Neural cell (in vitro differentiated cells): ENCODE data around the gene VPS13D. TPM values are rescaled to one million over a fixed set of nuclear protein-coding genes. Genes with fewer than 3 reads are reported as not detected.

Experiments used
- H2AFZ ChIP-seq: fragments of 200-600, 300-800 bp; sonication (generic), shearing (Covaris generic); 2 replicates; pipeline ENCODE4 v1.6.0; 2014; ENCODE audit warnings: low read depth, mild to moderate bottlenecking, antibody characterized with exemption, low read length, moderate library complexity
- H3F3A ChIP-seq: fragments of 200-600 bp; shearing (Covaris generic); 2 replicates; pipeline ENCODE4 v1.6.1; 2016; ENCODE audit warnings: mild to moderate bottlenecking, moderate library complexity, mixed read lengths, antibody characterized with exemption, low read length; ENCODE audit not compliant: insufficient read depth, poor library complexity, severe bottlenecking
- H3K27ac ChIP-seq: fragments of 200-600, 300-800 bp; sonication (generic), shearing (Covaris generic); 2 replicates; pipeline ENCODE4 v1.5.1; 2014; ENCODE audit warnings: mild to moderate bottlenecking, low read length, moderate library complexity
- H3K27me3 ChIP-seq: fragments of 300-800, 200-600 bp; sonication (generic), shearing (Covaris generic); 2 replicates; pipeline ENCODE4 v1.6.0; 2014; ENCODE audit warnings: mild to moderate bottlenecking, low read depth, low read length, moderate library complexity; ENCODE audit not compliant: insufficient read depth
- H3K36me3 ChIP-seq: fragments of 300-800, 200-600 bp; sonication (generic), shearing (Covaris generic); 2 replicates; pipeline ENCODE4 v1.5.1; 2014; ENCODE audit warnings: mild to moderate bottlenecking, antibody characterized with exemption, low read length, moderate library complexity; ENCODE audit not compliant: insufficient read depth
- H3K4me2 ChIP-seq: fragments of 300-800, 200-600 bp; sonication (generic), shearing (Covaris generic); 2 replicates; pipeline ENCODE4 v1.6.0; 2014; ENCODE audit warnings: mild to moderate bottlenecking, low read length
- H3K4me3 ChIP-seq: fragments of 300-800, 200-600 bp; sonication (generic), shearing (Covaris generic); 2 replicates; pipeline ENCODE4 v1.5.1; 2014; ENCODE audit warnings: mild to moderate bottlenecking, low read length, moderate library complexity
- H3K79me2 ChIP-seq: fragments of 200-600 bp; shearing (Covaris generic); replicated peaks from 2 replicates; pipeline ENCODE4 v1.6.0; 2014; ENCODE audit warnings: mild to moderate bottlenecking, low read length, moderate library complexity; ENCODE audit not compliant: insufficient read depth
- H3K9ac ChIP-seq: fragments of 300-800, 200-600 bp; sonication (generic), shearing (Covaris generic); 2 replicates; pipeline ENCODE4 v1.6.1; 2016; ENCODE audit warnings: mild to moderate bottlenecking, low read length, mixed read lengths
- H3K9me2 ChIP-seq: fragments of 200-600 bp; shearing (Covaris generic); 2 replicates; pipeline ENCODE4 v1.6.1; 2016; ENCODE audit warnings: mild to moderate bottlenecking, low read length, mixed read lengths; ENCODE audit not compliant: insufficient read depth
- H3K9me3 ChIP-seq: fragments of 200-600, 300-800 bp; sonication (generic), shearing (Covaris generic); 2 replicates; pipeline ENCODE4 v1.6.1; 2016; ENCODE audit warnings: mild to moderate bottlenecking, mixed run types, low read length, moderate library complexity, mixed read lengths
- H4K20me1 ChIP-seq: fragments of 200-600 bp; shearing (Covaris generic); 2 replicates; pipeline ENCODE4 v1.6.1; 2016; ENCODE audit warnings: mild to moderate bottlenecking, mixed run types; ENCODE audit not compliant: insufficient read depth
- EP300 ChIP-seq: fragments of 450-650 bp; conservative IDR thresholded peaks from 2 replicates; pipeline ENCODE4 v1.6.1; 2014; ENCODE audit warnings: antibody characterized with exemption, mild to moderate bottlenecking, moderate library complexity; ENCODE audit not compliant: poor library complexity, severe bottlenecking
- EZH2 ChIP-seq: fragments of 200-600, 300-800 bp; shearing (Covaris generic), sonication (generic); IDR thresholded peaks from 2 replicates; pipeline ENCODE4 v1.6.1; 2014; ENCODE audit warnings: antibody characterized with exemption, low read length, borderline replicate concordance, mild to moderate bottlenecking; ENCODE audit not compliant: insufficient read depth, poor library complexity, severe bottlenecking
- MXI1 ChIP-seq: fragments of 450-650 bp; conservative IDR thresholded peaks from 2 replicates; pipeline ENCODE4 v1.6.1; 2014; ENCODE audit warnings: antibody characterized with exemption, mild to moderate bottlenecking; ENCODE audit not compliant: poor library complexity, severe bottlenecking
- POLR2AphosphoS5 ChIP-seq: IDR thresholded peaks from 2 replicates; pipeline ENCODE4 v1.6.1; 2012
- RAD21 ChIP-seq: fragments of 450-650 bp; conservative IDR thresholded peaks from 2 replicates; pipeline ENCODE4 v1.6.1; 2014; ENCODE audit warnings: antibody characterized with exemption, mild to moderate bottlenecking, moderate library complexity
- REST ChIP-seq: IDR thresholded peaks from 2 replicates; pipeline ENCODE4 v1.6.1; 2012; ENCODE audit warnings: borderline replicate concordance
- SMC3 ChIP-seq: fragments of 450-650 bp; conservative IDR thresholded peaks from 2 replicates; pipeline ENCODE4 v1.6.1; 2014; ENCODE audit warnings: antibody characterized with exemption, mild to moderate bottlenecking, moderate library complexity; ENCODE audit not compliant: poor library complexity
- TAF1 ChIP-seq: IDR thresholded peaks from 2 replicates; pipeline ENCODE4 v1.6.1; 2012; ENCODE audit warnings: low read depth
- polyA plus RNA-seq: library from polyadenylated mRNA; depleted of rRNA; stranded (reverse); fragments of >200 nt; gene quantifications from 2 replicates; pipeline ENCODE4 v1.2.3, GENCODE V29; 2014
- TF ChIP-seq, protein P1 (sequence below): fragments of 450-650 bp; IDR thresholded peaks from 2 replicates; pipeline ENCODE4 v1.5.1; 2014; ENCODE audit warnings: antibody characterized with exemption, mild to moderate bottlenecking, moderate library complexity; ENCODE audit not compliant: poor library complexity, severe bottlenecking

The VPS13D gene
- polyA plus RNA-seq, 1 donor from 2014 or later: 24.5 TPM

DNA sequence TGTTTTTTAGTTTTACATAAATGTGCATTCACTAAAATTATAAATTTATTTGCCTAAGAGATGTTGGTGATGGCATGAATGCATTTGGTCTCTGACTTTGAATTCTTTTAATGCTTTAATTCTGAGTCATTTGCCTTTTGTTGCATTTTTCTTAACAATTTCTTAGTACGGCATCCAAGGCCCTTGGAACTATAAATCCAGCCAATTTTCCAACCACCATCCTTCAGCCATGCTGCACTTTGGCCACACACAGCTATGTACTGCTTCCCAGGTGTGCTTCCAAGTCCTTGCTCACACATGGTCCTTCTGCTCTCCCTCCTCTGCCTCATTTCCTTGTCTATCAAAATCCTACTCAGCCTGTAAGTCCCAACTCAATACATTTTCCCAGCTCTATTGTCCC lies 227.1 kb downstream of the VPS13D start:
- H4K20me1 ChIP-seq: no peaks in the 10 kb centered on the region
- H3K27ac ChIP-seq: no peak overlapping the region
- no peak overlapping the region for H2AFZ ChIP-seq
- no peak overlapping the region for H3K4me3 ChIP-seq
- H3K27me3 ChIP-seq: no peaks in the 10 kb centered on the region
- no peaks in the 10 kb centered on the region for H3K79me2 ChIP-seq
- peaks cover 6% of the 10 kb centered on the region for H3K36me3 ChIP-seq
- no peaks in the 10 kb centered on the region for H3K9me2 ChIP-seq
- no peak overlapping the region for H3K9ac ChIP-seq
- H3F3A ChIP-seq: no peaks in the 10 kb centered on the region
- no peak for TF ChIP-seq RAD21
- TF ChIP-seq REST: no peak
- no peak for TF ChIP-seq EP300
- TF ChIP-seq POLR2AphosphoS5: no peak
- no peak for TF ChIP-seq MXI1
- no peak for TF ChIP-seq EZH2
- TF ChIP-seq, protein P1, sequence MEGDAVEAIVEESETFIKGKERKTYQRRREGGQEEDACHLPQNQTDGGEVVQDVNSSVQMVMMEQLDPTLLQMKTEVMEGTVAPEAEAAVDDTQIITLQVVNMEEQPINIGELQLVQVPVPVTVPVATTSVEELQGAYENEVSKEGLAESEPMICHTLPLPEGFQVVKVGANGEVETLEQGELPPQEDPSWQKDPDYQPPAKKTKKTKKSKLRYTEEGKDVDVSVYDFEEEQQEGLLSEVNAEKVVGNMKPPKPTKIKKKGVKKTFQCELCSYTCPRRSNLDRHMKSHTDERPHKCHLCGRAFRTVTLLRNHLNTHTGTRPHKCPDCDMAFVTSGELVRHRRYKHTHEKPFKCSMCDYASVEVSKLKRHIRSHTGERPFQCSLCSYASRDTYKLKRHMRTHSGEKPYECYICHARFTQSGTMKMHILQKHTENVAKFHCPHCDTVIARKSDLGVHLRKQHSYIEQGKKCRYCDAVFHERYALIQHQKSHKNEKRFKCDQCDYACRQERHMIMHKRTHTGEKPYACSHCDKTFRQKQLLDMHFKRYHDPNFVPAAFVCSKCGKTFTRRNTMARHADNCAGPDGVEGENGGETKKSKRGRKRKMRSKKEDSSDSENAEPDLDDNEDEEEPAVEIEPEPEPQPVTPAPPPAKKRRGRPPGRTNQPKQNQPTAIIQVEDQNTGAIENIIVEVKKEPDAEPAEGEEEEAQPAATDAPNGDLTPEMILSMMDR: no peak
- TF ChIP-seq SMC3: no peak
- no peak for TF ChIP-seq TAF1
- H3K4me2 ChIP-seq: no peak overlapping the region
- no peaks in the 10 kb centered on the region for H3K9me3 ChIP-seq

DNA sequence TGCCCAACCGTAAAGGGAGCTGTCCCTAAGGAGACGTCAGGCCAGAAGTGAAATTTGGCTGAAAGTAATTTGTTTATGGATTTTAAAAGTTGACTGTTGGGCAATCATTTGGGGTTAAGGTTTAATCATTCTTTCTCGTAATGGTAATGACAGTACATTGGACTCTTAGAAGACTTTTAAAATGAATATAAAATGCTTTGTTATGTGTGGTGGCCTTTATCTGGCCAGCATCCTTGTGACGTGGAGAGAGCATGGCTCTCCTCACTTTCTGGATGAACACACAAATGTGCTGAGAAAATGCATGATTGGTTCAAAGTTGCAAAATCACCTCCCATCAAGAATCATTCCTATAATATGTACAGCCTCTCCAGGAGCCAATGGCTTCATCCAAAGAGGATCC lies 227.9 kb downstream of the VPS13D start:
- Histone ChIP-seq H3K9ac (no peak overlapping the region), H3K36me3 (peaks cover 6% of the 10 kb centered on the region), H3K4me3 (no peak overlapping the region), H3K9me2 (no peaks in the 10 kb centered on the region), H2AFZ (no peak overlapping the region), H3K4me2 (no peak overlapping the region), H3F3A (no peaks in the 10 kb centered on the region), H3K79me2 (no peaks in the 10 kb centered on the region), H3K9me3 (no peaks in the 10 kb centered on the region), H3K27me3 (no peaks in the 10 kb centered on the region), H4K20me1 (no peaks in the 10 kb centered on the region), H3K27ac (no peak overlapping the region)
- TF ChIP-seq EZH2 (no peak), MXI1 (no peak), EP300 (no peak), TAF1 (no peak), REST (no peak), POLR2AphosphoS5 (no peak), RAD21 (no peak), SMC3 (no peak)
- TF ChIP-seq, protein P1: no peak
